Gastrocnemius medialis (tissue), 4 donors: ENCODE measurements around the gene ISG20. TPM values are rescaled to one million over a fixed set of nuclear protein-coding genes. Genes with fewer than 3 reads are reported as not detected.
A peak's percentile ranks its signal among the peaks of the same experiment; 100 is the strongest.
"Not testable (repeated sequence)": the region's sequence is repeated elsewhere in the genome, so short reads cannot be mapped to it uniquely, and the experiment has no call there.

Experiments
- ATAC-seq, 2 donors: fragments of 150-250 bp; one replicate each; pipeline ENCODE4 v1.9.1; 2016
- DNase-seq, 2 donors: peaks; one replicate each; pipeline ENCODE4 v3.0.0-alpha.2; 2019
- H3K27ac ChIP-seq, 4 donors: fragments of 200-600 bp; sonication (generic); 1 replicate in 1 of 4; 2 replicates in 3 of 4; pipeline ENCODE4 v1.5.1; 2016 to 2018; ENCODE audit warnings: mild to moderate bottlenecking in 2 of 4, moderate library complexity in 1 of 4
- H3K27me3 ChIP-seq, 3 donors: fragments of 200-600 bp; sonication (generic) in 2 of 3; 1 replicate in 1 of 3; 2 replicates in 2 of 3; pipeline versions ENCODE4 v1.5.1 to v1.6.0; 2016 to 2019; ENCODE audit warnings: mild to moderate bottlenecking in 1 of 3, moderate library complexity in 1 of 3
- H3K36me3 ChIP-seq, 2 donors: fragments of 200-600 bp; sonication (generic) in 1 of 2; one replicate each; pipeline ENCODE4 v1.5.1; 2017 to 2018
- H3K4me1 ChIP-seq, 2 donors: fragments of 200-600 bp; sonication (generic) in 1 of 2; one replicate each; pipeline ENCODE4 v1.5.1; 2016 to 2017; ENCODE audit warnings: mild to moderate bottlenecking in 2 of 2
- H3K4me3 ChIP-seq, 4 donors: fragments of 200-600 bp; sonication (generic) in 3 of 4; 1 replicate in 1 of 4; 2 replicates in 3 of 4; pipeline ENCODE4 v1.5.1; 2016 to 2019; ENCODE audit warnings: mild to moderate bottlenecking in 2 of 4
- H3K9me3 ChIP-seq, 3 donors: fragments of 200-600 bp; sonication (generic) in 2 of 3; 1 replicate in 1 of 3; 2 replicates in 2 of 3; pipeline ENCODE4 v1.5.1; 2016 to 2019
- POLR2A ChIP-seq, 2 donors: fragments of 450-650 bp; IDR thresholded peaks; one replicate each; pipeline ENCODE4 v1.6.1; 2017; ENCODE audit warnings: antibody characterized with exemption in 2 of 2, mild to moderate bottlenecking in 2 of 2, moderate library complexity in 2 of 2
- in situ Hi-C, 4 donors: fragments of 200-750 bp; cut with MboI; loops; one replicate each; pipeline versions ENCODE4 v1.15.0 to v1.8.0; 2017; ENCODE audit warnings: low sequenced_read_pairs in 4 of 4
- intact Hi-C: fragments of 100-400 bp; cut with DNase I; formaldehyde crosslinking; loops from one replicate; pipeline ENCODE4 v1.15.1; 2023; ENCODE audit warnings: low total_unique reads
- total RNA-seq, 4 donors: library from RNA; depleted of rRNA; stranded (reverse); fragments of >200 nt; gene quantifications; one replicate each; pipeline versions ENCODE4 v1.1.0 to v1.2.3, GENCODE V29; 2016
- TF ChIP-seq, protein P1 (sequence below), 5 experiments: fragments of 450-650 bp in 3 of 5; fragments of 200-600 bp in 2 of 5; sonication (generic) in 2 of 5; IDR thresholded peaks in 4 of 5; conservative IDR thresholded peaks in 1 of 5; 1 replicate in 4 of 5; 2 replicates in 1 of 5; pipeline ENCODE4 v1.5.1; 2016 to 2019; ENCODE audit warnings: antibody characterized with exemption in 5 of 5, mild to moderate bottlenecking in 3 of 5, moderate library complexity in 3 of 5

Gene ISG20
- total RNA-seq, 4 donors from 2014 or later, result 1.2 to 9.2 (median 1.6) TPM

DNA sequence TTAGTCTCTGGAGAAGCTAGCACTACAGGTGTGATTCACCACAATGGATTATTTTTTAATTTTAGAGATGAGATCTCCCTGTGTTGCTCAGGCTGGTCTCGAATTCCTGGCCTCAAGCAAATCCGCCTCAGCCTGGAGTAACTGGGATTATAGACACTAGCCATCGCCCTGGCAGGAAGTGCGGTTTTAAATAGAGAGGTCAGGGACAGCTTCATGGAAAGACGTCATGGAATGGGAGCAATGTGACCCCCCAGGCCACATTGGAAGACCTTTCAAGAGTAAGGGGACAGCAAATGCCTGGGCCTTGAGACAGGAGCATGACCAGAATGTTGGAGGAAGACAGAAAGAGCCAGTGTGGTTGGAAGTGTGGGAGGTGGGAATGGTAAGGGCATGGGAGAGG is 2.2 kb upstream of the ISG20 start:
- Histone ChIP-seq H3K4me3 (no peak overlapping the region), H3K27me3 (peaks cover 0 to 2% (median 0%) of the 10 kb centered on the region in 3 donors), H3K4me1 (peaks cover 11 to 15% of the 10 kb centered on the region in 2 donors), H3K36me3 (peaks cover 0 to 10% of the 10 kb centered on the region in 2 donors), H3K27ac (peak overlapping the region in 2 of 4 donors; percentile 0 to 33), H3K9me3 (no peaks in the 10 kb centered on the region)
- in situ Hi-C loops (no loop called here), intact Hi-C loops (no loop called here)
- no peak for ATAC-seq
- no peak for DNase-seq
- TF ChIP-seq, protein P1, sequence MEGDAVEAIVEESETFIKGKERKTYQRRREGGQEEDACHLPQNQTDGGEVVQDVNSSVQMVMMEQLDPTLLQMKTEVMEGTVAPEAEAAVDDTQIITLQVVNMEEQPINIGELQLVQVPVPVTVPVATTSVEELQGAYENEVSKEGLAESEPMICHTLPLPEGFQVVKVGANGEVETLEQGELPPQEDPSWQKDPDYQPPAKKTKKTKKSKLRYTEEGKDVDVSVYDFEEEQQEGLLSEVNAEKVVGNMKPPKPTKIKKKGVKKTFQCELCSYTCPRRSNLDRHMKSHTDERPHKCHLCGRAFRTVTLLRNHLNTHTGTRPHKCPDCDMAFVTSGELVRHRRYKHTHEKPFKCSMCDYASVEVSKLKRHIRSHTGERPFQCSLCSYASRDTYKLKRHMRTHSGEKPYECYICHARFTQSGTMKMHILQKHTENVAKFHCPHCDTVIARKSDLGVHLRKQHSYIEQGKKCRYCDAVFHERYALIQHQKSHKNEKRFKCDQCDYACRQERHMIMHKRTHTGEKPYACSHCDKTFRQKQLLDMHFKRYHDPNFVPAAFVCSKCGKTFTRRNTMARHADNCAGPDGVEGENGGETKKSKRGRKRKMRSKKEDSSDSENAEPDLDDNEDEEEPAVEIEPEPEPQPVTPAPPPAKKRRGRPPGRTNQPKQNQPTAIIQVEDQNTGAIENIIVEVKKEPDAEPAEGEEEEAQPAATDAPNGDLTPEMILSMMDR (IDR thresholded peaks at IDR 0.05 in 4 of 5, conservative IDR thresholded peaks at IDR 0.05 in 1 of 5), result no peak
- no peak for TF ChIP-seq POLR2A (IDR thresholded peaks at IDR 0.05)

DNA sequence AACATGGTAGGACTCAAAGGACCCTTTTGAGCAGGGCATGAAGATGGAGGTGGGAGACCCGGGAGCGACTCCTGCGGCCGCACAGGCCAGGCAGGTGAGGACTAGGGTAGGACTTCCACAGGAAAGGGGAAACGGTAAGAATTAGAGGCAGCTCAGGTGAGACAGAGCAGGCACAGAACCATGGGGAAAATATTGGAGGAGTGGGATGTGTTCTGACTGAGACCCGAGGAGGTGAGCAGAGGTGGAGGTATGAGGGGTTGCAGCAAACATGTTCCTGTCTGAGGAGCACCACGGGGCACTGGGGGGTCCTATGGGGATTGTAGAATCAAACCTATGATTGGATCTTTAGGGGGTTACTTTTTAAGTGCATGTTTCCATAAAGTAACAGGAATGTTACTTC is 1.4 kb upstream of the ISG20 start:
- Histone ChIP-seq H3K4me3 (no peak overlapping the region), H3K36me3 (peaks cover 0 to 2% of the 10 kb centered on the region in 2 donors), H3K27ac (peak overlapping the region in 3 of 4 donors; percentile 80 to 92 (median 85)), H3K27me3 (peaks cover 0 to 2% (median 0%) of the 10 kb centered on the region in 3 donors), H3K9me3 (no peaks in the 10 kb centered on the region), H3K4me1 (peaks cover 11 to 15% of the 10 kb centered on the region in 2 donors)
- in situ Hi-C loops, result no loop called here
- TF ChIP-seq, protein P1 (IDR thresholded peaks at IDR 0.05 in 4 of 5, conservative IDR thresholded peaks at IDR 0.05 in 1 of 5), result no peak
- TF ChIP-seq POLR2A (IDR thresholded peaks at IDR 0.05), result no peak
- ATAC-seq (no peak), DNase-seq (no peak)
- intact Hi-C loops, result no loop called here

DNA sequence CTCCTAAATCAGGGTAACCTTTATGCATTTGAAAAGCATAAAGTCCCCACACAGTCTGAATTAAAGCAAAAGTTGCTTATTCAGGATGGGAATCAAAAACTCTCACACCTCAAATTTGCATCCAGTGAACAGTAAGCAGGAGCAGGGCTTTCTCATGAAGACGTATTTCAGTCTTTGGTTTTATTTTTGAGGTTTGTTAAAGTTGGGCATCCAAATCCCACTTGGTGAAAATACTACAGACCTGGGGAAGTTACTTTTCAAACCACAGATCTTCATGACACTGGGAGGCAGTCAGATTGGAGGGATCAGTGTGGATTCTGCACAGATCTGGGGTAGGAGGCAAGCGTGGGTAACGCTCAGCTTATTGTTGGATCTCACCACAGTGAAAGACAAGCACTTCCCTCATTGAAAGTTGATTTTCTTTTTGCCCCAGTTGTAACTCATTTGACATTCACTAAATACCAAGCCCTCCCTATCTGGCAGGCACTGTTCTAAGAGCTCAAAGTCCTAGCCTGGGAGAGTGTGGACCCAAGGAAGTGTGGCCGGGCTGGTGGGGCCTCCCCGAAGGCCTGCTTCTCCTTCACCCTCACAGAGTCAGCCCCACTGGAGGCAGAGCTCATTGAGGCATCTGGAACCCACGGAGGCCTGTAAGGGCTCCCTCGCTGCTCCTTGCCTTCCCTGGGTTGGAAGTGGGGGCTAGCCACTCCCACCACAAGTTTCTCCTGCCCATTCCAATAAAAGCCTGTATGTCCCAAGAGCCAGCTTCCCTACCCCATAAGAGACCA is 783 bp upstream of the ISG20 start:
- H3K4me1 ChIP-seq, result peaks cover 11 to 15% of the 10 kb centered on the region in 2 donors
- no peak for TF ChIP-seq POLR2A (IDR thresholded peaks at IDR 0.05)
- TF ChIP-seq, protein P1 (IDR thresholded peaks at IDR 0.05 in 4 of 5, conservative IDR thresholded peaks at IDR 0.05 in 1 of 5), result no peak

DNA sequence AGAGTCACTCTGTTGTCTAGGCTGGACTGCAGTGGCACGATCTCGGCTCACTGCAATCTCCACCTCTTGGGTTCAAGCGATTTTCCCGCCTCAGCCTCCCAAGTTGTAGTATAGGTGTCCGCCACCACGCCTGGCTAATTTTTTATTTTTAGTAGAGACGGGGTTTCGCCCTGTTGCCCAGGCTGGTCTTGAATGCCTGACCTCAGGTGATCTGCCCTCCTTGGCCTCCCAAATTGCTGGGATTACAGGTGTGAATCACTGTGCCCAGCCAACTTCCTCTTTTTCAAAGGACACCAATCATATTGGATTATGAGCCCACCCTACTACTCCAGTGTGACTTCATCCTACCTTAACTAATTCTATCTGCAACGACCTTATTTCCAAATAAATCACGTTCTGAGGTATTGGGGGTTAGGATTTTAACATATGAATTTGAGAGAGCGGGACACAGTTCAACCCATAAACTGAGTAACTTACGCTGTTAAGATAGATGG is 3.2 kb downstream of the ISG20 start:
- H3K4me3 ChIP-seq, result no peak overlapping the region
- DNase-seq (no peak), ATAC-seq (no peak)
- H3K27me3 ChIP-seq, result peaks cover 0 to 2% (median 0%) of the 10 kb centered on the region in 3 donors
- H3K36me3 ChIP-seq, result no peaks in the 10 kb centered on the region
- no peaks in the 10 kb centered on the region for H3K9me3 ChIP-seq
- intact Hi-C loops, result no loop called here
- H3K27ac ChIP-seq, result no peak overlapping the region
- TF ChIP-seq, protein P1 (IDR thresholded peaks at IDR 0.05 in 4 of 5, conservative IDR thresholded peaks at IDR 0.05 in 1 of 5), result no peak
- TF ChIP-seq POLR2A (IDR thresholded peaks at IDR 0.05), result no peak
- peaks cover 11 to 15% of the 10 kb centered on the region in 2 donors for H3K4me1 ChIP-seq
- in situ Hi-C loops, result no loop called here

More for the DNA sequence above, 783 bp upstream of the ISG20 start:
- DNase-seq, result no peak
- H3K9me3 ChIP-seq, result no peaks in the 10 kb centered on the region
- ATAC-seq, result no peak
- in situ Hi-C loops, result no loop called here
- H3K27ac ChIP-seq, result peak overlapping the region; percentile 80 to 92 (median 84)
- H3K36me3 ChIP-seq, result no peaks in the 10 kb centered on the region
- intact Hi-C loops, result no loop called here
- peak overlapping the region; percentile 46 to 59 (median 56) for H3K4me3 ChIP-seq
- peaks cover 0 to 2% (median 0%) of the 10 kb centered on the region in 3 donors for H3K27me3 ChIP-seq

DNA sequence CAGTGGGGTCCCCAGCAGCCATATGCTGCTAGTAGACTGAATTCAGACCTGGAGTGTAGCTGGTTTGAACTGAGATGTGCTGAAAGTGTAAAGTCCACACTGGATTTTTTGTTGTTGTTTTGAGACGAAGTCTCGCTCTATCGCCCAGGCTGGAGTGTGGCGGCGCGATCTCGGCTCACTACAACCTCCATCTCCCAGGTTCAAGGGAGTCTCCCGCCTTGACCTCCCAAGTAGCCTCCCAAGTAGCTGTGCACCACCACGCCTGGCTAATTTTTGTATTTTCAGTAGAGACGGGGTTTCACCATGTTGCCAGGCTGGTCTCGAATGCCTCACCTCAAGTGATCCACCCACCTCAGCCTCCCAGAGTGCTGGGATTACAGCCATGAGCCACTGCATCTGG is 3.7 kb downstream of the ISG20 start:
- ATAC-seq, DNase-seq, H3K27me3 ChIP-seq, in situ Hi-C loops, H3K27ac ChIP-seq, intact Hi-C loops, H3K36me3 ChIP-seq, H3K4me3 ChIP-seq, H3K9me3 ChIP-seq: not testable (repeated sequence)
- peaks cover 11 to 15% of the 10 kb centered on the region in 2 donors for H3K4me1 ChIP-seq
